ENCODE data around the gene ZNF512B.
"Not testable (repeated sequence)": the region's sequence is repeated elsewhere in the genome, so short reads cannot be mapped to it uniquely, and the experiment has no call there.

Gene ZNF512B

GRCh38 chr20:63969838-63970713 is at the start of gene ZNF512B:
Gene ZNF512B (minus strand): TSS chr20:63969930. CDS start chr20:63967950, 1,980 bp downstream.
- no peak for TF ChIP-seq CTCF (IDR thresholded peaks at IDR 0.05; ENCODE audit: insufficient read depth, low read depth, low read length, missing control alignments)
- DNase-seq (ENCODE audit: low read depth): peak; percentile 62
- peak within 1 kb of the TSS; percentile 63 for H3K4me3 ChIP-seq (ENCODE audit: low read length)

GRCh38 chr20:64015635-64016034 is 45.9 kb upstream of the ZNF512B start:
- H3K4me3 ChIP-seq (ENCODE audit: low read length): no peak overlapping the region
- no peak for DNase-seq (ENCODE audit: low read depth)
- TF ChIP-seq CTCF (IDR thresholded peaks at IDR 0.05; ENCODE audit: insufficient read depth, low read depth, low read length, missing control alignments): no peak

GRCh38 chr20:64012385-64013154 is 42.8 kb upstream of the ZNF512B start:
- DNase-seq (ENCODE audit: low read depth); H3K4me3 ChIP-seq (ENCODE audit: low read length): not testable (repeated sequence)

- no peak for DNase-seq (ENCODE audit: low read depth)
- no peak for TF ChIP-seq CTCF (IDR thresholded peaks at IDR 0.05; ENCODE audit: insufficient read depth, low read depth, low read length, missing control alignments)
Measured at GRCh38 chr20:64011366-64011779, 41.6 kb upstream of the ZNF512B start.

GRCh38 chr20:64010711-64011237 is 41.0 kb upstream of the ZNF512B start:
- peak; percentile 28 for DNase-seq (ENCODE audit: low read depth)
- H3K4me3 ChIP-seq (ENCODE audit: low read length): no peak overlapping the region
- no peak for TF ChIP-seq CTCF (IDR thresholded peaks at IDR 0.05; ENCODE audit: insufficient read depth, low read depth, low read length, missing control alignments)

More at GRCh38 chr20:64011366-64011779, 41.6 kb upstream of the ZNF512B start:
- no peak overlapping the region for H3K4me3 ChIP-seq (ENCODE audit: low read length)

- TF ChIP-seq CTCF (IDR thresholded peaks at IDR 0.05; ENCODE audit: insufficient read depth, low read depth, low read length, missing control alignments): no peak
- DNase-seq (ENCODE audit: low read depth): no peak
Measured at GRCh38 chr20:64009811-64010387, 40.2 kb upstream of the ZNF512B start.

GRCh38 chr20:64006902-64007301 is 37.2 kb upstream of the ZNF512B start:
- TF ChIP-seq CTCF (IDR thresholded peaks at IDR 0.05; ENCODE audit: insufficient read depth, low read depth, low read length, missing control alignments): no peak
- DNase-seq (ENCODE audit: low read depth): no peak
- no peak overlapping the region for H3K4me3 ChIP-seq (ENCODE audit: low read length)

More at GRCh38 chr20:64009811-64010387, 40.2 kb upstream of the ZNF512B start:
- no peak overlapping the region for H3K4me3 ChIP-seq (ENCODE audit: low read length)

Measured in epithelial cell of esophagus (primary cell).